ENCODE results near the gene PKDCC.

DNA sequence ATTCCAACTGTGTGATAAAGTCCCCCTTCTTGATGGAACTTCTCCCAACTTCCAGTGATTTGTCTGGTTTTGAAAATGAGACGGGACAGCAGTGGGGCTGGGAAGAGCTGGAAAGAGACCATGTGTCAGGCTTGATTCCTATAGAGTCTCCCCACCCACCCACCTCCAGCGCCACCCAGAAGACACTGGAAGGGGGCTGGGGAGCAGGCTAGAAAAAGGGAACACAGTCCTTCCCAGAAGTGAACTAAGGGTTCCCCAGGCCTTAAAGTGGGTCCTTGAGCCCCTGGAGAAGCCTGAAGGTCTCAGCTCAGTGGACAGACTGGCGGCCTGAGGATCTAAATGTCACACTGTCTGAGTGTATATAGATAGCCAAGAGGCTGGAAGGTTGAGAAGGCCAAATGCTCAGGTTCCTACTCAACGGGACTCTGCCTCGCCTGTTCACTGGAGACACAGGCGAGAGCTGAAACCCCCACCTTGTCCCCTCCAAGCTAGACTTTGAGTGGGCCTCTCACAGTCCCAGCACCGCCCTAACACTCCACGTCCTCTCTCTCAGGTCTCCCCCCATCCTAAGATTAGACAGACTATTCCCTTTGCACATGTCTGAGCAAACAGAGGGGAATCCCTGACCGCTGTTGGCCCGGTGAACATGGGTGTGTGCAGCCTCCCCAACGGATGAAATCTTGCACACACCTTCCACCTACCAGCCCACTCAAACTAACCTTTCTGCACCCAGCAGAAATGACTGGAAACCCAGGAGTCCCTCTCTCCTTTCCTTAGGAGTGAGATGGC lies 1.6 kb downstream of the PKDCC start:
- TF ChIP-seq, protein P1, sequence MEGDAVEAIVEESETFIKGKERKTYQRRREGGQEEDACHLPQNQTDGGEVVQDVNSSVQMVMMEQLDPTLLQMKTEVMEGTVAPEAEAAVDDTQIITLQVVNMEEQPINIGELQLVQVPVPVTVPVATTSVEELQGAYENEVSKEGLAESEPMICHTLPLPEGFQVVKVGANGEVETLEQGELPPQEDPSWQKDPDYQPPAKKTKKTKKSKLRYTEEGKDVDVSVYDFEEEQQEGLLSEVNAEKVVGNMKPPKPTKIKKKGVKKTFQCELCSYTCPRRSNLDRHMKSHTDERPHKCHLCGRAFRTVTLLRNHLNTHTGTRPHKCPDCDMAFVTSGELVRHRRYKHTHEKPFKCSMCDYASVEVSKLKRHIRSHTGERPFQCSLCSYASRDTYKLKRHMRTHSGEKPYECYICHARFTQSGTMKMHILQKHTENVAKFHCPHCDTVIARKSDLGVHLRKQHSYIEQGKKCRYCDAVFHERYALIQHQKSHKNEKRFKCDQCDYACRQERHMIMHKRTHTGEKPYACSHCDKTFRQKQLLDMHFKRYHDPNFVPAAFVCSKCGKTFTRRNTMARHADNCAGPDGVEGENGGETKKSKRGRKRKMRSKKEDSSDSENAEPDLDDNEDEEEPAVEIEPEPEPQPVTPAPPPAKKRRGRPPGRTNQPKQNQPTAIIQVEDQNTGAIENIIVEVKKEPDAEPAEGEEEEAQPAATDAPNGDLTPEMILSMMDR (conservative IDR thresholded peaks at IDR 0.05), result no peak
- no peak for TF ChIP-seq EZH2 (IDR thresholded peaks at IDR 0.05; ENCODE audit: low read depth)
